ENCODE measurements around the gene CCDC33.

DNA sequence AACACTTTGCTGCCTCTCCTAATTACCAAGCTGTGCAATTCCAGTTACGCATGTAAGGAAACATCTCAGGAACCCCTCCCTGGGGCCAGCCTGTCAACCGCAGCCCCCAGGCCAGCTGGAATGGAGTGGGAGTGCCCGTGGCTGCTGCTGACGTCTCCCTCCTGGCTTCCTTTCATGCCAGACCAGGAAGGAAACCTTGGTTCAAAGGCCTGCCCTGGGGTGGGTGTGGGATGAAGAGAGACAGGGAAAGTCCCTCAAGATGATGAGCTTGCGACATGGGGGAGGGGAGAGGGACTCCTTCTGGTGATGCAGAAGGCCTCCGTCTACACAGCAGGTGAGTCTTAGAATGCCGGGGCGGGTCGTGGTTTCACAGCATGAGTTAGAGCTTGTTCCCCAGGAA is 142.7 kb downstream of the CCDC33 start:
- TF ChIP-seq POLR2A (IDR thresholded peaks at IDR 0.05): no peak
- TF ChIP-seq, protein P1, sequence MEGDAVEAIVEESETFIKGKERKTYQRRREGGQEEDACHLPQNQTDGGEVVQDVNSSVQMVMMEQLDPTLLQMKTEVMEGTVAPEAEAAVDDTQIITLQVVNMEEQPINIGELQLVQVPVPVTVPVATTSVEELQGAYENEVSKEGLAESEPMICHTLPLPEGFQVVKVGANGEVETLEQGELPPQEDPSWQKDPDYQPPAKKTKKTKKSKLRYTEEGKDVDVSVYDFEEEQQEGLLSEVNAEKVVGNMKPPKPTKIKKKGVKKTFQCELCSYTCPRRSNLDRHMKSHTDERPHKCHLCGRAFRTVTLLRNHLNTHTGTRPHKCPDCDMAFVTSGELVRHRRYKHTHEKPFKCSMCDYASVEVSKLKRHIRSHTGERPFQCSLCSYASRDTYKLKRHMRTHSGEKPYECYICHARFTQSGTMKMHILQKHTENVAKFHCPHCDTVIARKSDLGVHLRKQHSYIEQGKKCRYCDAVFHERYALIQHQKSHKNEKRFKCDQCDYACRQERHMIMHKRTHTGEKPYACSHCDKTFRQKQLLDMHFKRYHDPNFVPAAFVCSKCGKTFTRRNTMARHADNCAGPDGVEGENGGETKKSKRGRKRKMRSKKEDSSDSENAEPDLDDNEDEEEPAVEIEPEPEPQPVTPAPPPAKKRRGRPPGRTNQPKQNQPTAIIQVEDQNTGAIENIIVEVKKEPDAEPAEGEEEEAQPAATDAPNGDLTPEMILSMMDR (IDR thresholded peaks at IDR 0.05): no peak
